Measurements from ENCODE around the gene AFAP1L2.

DNA sequence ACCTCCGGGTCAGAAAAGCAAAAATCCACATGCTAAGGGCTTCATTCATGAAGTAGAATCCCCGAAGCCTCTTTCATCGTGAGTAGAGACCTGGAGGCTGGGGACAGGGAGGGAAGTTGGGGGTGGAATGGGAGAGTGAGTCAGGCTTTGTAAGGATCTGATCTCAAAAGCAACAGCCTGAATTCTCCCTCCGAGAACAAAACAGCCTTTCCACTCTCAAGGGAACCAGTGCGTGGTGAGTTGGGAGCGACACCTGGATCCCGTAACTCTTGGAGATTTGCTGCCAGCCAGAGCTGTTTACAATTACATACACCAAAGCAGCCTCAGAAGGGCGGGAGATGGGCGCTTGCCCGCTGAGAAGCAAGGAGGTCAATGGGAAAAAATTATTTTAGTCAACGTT is 10.8 kb downstream of the AFAP1L2 start:
- TF ChIP-seq, protein P1, sequence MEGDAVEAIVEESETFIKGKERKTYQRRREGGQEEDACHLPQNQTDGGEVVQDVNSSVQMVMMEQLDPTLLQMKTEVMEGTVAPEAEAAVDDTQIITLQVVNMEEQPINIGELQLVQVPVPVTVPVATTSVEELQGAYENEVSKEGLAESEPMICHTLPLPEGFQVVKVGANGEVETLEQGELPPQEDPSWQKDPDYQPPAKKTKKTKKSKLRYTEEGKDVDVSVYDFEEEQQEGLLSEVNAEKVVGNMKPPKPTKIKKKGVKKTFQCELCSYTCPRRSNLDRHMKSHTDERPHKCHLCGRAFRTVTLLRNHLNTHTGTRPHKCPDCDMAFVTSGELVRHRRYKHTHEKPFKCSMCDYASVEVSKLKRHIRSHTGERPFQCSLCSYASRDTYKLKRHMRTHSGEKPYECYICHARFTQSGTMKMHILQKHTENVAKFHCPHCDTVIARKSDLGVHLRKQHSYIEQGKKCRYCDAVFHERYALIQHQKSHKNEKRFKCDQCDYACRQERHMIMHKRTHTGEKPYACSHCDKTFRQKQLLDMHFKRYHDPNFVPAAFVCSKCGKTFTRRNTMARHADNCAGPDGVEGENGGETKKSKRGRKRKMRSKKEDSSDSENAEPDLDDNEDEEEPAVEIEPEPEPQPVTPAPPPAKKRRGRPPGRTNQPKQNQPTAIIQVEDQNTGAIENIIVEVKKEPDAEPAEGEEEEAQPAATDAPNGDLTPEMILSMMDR (IDR thresholded peaks at IDR 0.05) = no peak
- TF ChIP-seq POLR2A (IDR thresholded peaks at IDR 0.05) = no peak

Measured in body of pancreas (tissue), 4 donors.